ENCODE data around the gene NYNRIN.

GRCh38 chr14:24392325-24393091 is 6.3 kb upstream of the NYNRIN start:
- no peak for TF ChIP-seq POLR2A (IDR thresholded peaks at IDR 0.05)
- TF ChIP-seq CTCF (IDR thresholded peaks at IDR 0.05), result no peak
- TF ChIP-seq EP300 (IDR thresholded peaks at IDR 0.05), result no peak

Data from ovary (tissue), 3 donors.